ENCODE results near the gene AUNIP.

DNA sequence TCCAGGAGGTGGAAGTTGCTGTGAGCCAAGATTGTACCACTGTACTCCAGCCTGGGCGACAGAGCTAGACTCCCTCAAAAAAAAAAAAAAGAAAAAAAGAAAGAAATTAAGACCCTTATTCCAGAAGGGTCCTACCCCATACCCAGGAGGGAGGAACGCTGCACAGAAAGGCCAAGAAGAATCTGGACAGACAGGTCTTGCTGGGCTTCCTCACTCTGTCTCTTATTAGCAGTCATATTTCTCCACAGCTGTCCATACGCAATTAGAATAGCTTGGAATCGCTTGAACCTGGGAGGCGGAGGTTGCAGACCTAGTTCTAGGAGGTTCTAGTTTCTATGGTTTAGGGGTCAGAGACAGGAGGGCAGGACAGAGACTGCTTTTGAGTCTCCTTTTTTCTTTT lies 19.4 kb upstream of the AUNIP start:
- TF ChIP-seq CTCF (IDR thresholded peaks at IDR 0.05) (no peak), POLR2A (IDR thresholded peaks at IDR 0.05) (no peak)
